ENCODE data around the gene DDX47. TPM values are rescaled to one million over a fixed set of nuclear protein-coding genes. Genes with fewer than 3 reads are reported as not detected.

DDX47 gene
- 60.2 TPM for total RNA-seq
- long read RNA-seq, transcript DDX47-202 (12 exons, 1,817 nt): major isoform, 82 of 97 reads
- long read RNA-seq, partial matches to known transcripts: 6 of 97 reads
- long read RNA-seq, other reads (novel, unspliced or antisense): 2 of 97 reads

DNA sequence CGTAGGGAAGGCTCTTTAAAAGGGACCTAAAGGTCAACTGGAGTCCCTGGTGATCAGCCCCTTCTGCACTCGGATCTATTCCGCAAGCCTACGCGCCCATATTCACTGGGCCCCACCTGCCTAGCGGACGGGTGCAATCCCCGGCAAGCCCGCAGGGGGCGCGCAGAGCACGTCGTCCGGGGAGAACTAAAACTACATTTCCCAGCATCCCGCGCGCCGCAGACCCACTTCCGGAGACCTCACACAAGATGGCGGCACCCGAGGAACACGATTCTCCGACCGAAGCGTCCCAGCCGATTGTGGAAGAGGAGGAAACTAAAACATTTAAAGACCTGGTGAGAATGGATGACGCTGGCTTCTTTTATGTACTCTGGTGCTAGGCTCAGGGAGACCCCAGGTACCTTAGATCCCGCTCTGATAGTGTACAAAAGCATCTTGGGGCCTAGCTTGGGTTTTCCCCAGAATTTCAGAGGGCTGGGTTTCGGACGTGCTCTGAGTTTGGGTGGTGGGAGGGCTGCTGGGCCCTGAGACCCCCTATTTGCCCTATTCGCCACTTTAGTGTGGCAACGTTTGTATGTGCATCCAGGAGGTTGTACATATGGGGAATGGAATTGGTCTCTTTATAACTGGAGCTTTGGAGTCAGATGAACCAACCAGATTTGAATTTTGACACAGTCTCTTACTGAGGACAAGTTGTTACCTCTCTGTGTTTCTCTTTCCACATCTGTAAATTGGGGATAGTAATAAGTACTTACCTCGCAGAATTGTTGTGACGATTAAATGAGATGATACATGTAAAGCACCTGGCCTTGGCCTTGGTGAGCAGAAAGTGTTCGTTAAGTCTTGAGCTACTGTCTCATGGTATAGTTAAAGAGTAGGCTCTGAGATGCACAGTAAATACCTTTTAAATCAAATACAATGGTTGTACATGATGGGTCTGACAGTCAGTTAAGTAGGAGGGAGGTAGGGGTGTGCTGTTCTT, at the start of gene DDX47:
TSS of gene DDX47 (plus strand) at position 227 of the 982 bp plus-strand sequence. CDS start at position 249, 22 bp downstream.
- peak; percentile 98 for DNase-seq (ENCODE audit: low spot score)

DNA sequence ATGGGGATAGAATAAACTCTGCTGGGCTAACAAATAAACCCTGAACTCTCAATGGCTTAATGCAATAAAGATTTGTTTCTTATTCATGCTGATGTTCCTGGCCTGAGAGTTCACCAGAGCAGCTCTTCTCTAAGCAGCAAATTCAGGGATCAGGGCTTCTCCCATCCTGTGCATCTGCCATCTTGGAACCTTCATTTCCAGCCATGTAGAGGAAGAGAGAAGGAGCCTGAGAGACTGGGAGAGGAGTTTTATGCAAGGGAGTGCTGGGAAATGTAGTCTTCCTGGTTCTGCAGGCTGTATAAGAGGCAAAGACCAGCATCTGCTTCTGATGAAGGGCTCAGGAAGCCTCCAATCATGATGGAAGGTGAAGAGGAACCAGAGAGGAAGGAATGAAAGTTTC, 48.3 kb upstream of the DDX47 start:
- no peak for DNase-seq (ENCODE audit: low spot score)

DNA sequence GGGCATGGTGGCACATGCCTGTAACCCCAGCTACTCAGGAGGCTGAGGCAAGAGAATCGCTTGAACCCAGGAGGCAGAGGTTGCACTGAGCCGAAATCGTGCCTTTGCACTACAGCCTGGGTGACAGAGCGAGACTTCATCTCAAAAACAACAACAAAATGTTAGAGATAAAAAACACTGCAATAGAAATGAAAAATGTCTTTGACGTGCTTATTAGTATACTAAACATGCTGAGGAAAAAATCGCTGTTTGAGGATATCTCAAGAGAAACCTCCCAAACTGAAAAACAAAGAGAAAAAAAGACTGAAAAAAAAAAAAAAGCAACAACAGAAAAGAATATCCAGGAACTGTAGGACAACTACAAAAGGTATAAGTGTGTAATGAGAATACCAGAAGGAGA, 42.9 kb upstream of the DDX47 start:
- DNase-seq (ENCODE audit: low spot score): no peak

DNA sequence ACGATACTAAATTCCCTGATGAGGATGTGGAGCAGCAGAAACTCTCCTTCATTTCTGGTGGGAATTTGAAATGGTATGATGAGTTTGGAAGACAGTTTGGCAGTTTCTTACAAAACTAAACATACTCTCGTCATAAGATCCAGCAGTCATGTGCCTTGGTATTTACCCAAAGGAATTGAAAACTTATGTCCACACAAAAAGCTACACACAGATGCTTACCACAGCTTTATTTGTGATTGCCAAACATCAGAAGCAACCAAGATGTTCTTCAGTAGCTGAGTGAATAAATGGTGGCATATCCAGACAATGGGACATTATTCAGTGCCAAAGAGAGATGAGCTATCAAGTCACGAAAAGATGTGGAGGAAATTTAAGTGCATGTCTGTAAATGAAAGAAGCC, 38.4 kb upstream of the DDX47 start:
- no peak for DNase-seq (ENCODE audit: low spot score)

DNA sequence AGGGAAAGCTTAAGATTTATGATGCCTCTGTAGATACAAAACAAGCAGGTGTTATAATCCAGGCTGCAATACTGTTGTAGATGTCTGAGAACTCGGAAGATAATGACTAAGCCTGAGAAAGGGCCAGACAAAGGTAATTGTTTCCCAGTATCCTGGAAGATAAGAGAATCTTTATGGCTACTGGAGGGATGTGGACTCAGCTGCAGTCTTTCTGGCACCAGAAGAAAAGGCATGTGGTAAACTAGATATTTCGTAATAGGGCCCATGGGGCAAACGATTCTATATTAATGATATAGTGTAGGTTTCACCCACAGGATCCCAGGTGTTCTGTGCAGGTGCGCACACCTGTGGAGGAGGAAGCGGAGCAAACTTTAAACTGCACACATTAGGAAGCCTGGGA, 36.9 kb upstream of the DDX47 start:
- DNase-seq (ENCODE audit: low spot score): no peak

DNA sequence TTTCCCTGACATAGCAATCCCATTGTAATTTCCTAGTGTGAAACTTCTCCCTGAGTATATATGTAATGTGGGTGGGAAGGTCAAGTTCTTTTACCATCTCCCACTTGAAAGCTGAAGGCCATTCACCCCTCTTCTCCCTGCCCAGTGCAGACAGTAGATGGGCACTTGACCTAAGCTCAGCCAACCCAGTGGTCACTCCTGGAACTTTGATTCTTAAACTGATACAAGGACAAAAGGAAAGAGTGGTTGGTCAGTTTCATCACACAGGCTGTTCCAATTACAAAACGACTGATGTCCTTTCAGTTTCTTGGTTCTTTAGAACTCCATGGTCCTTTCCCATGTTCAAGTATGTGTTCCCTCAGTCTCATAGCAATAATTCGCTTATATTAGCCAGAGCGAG, 36.1 kb upstream of the DDX47 start:
- DNase-seq (ENCODE audit: low spot score): no peak

DNA sequence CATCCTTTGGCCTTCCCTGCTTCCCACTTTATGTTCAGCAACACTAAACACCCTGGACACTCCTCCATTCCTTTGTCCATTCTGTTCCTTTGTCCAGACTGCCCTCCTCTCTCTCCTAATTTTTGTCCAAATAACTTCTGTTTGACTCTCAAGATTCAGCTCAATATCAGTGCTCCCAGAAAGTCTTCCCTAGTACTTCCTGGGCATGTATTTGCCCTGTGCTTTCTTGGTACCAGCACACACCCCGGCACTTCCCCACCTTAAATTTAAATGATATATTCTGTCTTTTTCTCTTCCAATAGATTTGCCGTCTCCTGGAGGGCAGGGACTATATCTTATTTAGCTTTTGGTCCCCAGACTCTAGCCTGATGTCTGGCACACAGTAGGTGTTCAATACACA, 34.1 kb upstream of the DDX47 start:
- DNase-seq (ENCODE audit: low spot score): no peak

DNA sequence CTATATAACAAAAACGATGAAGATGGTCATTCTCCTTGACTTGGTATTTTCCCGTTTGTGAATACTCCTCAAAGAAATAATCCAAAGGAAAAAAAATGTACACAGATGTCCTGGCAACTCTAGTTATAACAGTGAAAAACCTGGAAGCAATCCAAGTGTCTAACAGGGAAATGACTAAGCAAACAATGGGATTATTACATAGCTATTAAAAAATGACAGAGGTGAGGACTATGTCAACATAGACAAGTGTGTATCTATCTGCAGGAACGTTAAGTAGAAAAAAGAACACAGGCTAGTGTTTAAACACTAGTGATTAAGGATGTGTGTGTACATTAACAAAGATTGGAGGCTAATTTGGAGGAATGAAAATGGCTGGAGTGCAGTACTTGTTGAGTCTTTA, 33.6 kb upstream of the DDX47 start:
- DNase-seq (ENCODE audit: low spot score): no peak

DNA sequence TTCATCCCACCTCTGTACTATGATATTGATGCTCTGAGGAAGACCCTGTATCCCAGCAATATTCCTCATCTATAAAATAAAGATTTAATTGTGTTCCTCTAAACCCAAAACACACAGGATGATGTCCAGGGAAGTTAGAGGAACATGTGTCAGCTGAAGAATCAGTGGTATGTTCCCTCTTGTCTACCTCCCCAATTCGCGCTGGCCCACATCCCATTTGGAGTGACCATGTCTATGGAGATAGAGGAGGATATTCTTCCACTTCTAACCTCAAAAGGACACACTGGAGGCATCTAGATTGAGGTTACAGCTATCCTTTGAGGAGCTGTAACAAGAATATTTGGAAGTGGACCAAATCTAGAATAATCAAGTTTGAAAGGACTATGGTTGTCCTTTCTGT, 29.0 kb upstream of the DDX47 start:
- DNase-seq (ENCODE audit: low spot score): no peak

DNA sequence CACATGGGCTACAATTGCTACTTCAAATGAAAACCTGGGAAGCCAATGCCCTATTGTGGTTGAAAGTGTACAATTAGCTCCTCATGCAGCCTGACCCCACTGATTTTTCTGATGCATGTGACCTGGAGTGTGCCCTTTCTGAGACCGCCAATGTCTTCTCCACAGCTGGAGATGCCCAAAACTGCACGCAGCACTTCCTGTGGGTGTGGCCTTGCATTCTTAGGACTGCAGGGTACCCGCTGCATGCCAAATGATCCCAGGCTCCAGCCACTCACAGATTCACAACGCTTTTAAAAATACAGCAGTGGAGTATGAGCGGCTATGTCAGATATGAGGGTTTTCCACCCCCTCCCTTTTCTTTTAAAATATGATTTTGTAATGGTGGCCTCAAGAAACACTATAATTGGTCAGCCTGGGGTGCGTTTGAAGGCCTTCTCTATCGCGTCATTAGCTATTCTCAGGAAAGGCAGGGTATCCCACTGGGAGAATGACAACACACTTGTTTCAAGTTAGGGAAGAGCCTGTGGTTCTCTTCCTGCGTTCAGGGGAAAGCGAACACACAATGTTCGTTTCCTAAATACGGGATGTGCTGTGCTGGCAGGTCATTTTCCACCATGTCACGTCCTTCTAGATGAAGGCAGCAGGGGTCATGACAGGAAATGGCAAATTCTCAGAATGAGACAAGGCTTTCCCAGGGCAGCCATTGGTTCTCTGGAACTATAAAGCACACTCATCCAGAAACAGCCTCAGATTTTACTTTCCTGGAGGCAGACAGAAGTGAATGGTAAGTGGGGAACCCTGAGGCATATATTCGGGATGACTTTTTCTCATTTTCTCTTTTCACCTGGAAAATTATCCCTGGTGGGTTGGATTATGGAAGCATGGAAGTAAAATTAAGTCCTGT, 28.0 kb upstream of the DDX47 start, which contains the start of gene APOLD1:
TSS of gene APOLD1 (plus strand) at position 749 of the 904 bp plus-strand sequence. CDS start at position 782, 33 bp downstream.
- DNase-seq (ENCODE audit: low spot score): no peak

DNA sequence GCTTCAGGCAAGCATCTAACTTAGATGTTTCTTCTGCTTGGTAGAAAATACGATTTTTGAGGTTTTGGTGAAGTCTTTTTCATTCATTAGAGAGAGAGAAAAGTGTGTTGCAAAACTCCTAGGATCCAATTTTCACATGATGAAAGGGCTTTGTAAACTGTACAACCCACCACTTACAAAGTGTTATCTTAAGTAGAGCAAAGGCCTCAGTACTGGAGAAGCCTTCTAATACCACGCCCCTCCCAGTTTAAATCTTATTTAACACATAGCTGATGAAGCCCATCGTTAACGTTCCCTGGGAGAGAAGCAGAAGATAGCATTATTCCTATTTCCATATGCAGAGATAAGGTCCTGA, 26.8 kb upstream of the DDX47 start:
- no peak for DNase-seq (ENCODE audit: low spot score)

DNA sequence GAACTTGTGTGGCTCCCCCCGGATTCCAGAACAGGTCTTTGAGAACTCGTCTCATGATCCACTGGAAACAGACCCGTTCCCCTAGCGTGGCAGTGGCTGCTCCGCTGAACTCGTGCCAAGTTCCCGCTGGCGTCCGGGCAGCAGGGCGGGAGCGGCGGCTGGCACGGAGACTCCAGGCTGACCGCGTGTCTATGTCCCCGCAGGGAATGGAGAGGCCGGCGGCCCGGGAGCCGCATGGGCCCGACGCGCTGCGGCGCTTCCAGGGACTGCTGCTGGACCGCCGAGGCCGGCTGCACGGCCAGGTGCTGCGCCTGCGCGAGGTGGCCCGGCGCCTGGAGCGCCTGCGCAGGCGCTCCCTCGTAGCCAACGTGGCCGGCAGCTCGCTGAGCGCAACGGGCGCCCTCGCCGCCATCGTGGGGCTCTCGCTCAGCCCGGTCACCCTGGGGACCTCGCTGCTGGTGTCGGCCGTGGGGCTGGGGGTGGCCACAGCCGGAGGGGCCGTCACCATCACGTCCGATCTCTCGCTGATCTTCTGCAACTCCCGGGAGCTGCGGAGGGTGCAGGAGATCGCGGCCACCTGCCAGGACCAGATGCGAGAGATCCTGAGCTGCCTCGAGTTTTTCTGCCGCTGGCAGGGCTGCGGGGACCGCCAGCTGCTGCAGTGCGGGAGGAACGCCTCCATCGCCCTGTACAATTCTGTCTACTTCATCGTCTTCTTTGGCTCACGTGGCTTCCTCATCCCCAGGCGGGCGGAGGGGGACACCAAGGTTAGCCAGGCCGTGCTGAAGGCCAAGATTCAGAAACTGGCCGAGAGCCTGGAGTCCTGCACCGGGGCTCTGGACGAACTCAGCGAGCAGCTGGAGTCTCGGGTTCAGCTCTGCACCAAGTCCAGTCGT, 26.2 kb upstream of the DDX47 start:
- DNase-seq (ENCODE audit: low spot score): peak; percentile 94

DNA sequence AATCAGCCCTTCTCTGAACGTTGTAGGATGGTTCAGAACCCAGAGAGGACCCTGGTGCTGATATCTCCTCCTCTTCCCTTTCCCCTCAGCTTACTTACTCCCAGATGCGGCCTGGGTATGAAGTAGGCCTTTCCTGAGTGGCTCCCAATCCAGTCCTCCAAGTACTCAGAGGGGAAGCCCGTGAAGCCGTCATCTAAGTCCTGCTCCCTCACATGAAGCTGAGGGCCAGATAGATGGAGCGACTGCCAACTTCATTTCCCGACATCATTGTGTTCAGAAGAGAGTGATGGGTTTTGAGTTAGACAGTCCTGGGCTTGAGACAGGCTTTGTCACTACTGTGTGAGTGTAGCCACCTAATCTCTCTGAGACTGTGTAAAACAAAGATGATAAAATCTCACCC, 25.0 kb upstream of the DDX47 start:
- DNase-seq (ENCODE audit: low spot score): no peak

DNA sequence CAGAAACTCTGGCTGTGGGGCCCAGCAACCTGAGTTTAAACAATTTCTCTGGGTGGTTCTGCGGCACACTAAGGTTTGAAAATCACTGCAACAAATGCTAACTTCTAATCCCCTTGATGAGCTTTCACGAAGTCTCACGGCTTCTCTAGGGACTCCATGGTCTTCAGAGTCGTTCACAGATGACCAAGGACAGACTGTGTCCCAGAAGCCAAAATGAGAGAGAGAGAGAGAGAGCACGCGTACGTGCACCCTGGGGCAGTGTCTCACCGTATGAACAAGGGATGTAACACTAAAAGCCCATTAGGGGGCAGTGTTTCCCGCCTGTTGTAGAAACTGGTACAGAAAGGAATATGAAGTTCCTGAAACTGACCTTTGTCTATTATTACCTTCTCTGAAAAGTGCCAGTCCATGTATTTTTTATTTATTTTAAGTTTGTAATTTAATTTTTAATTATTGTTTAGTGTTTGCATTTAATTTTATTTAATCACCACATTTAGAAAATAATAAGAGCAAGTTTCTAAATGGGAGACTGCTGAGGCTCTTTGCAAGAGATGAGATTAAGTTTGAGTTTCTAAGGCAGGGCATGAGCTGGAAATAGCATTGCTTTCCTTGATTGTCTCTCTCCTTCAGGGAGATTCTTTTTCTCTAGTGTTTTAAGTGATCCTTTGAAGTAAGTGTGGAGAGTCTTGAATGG, 24.3 kb upstream of the DDX47 start:
- DNase-seq (ENCODE audit: low spot score): no peak

DNA sequence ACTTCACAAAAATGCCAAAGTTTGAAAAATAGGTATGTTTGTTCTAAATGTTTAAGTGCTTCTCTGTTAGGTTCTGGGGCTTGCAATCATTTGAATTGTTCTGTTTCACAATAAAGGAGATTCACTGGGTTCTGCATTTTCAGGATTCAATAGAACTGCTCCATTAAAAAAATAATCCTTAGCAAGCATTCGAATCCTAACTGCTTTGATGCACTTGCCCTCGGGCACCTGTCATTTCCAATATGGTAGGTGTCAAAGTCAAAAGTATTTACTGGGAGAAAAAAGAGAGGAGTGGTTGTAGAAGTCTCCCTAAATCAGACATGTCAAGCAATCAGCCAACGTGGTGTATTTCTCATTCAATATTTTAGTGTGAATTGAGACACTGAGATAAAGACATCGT, 22.2 kb upstream of the DDX47 start:
- no peak for DNase-seq (ENCODE audit: low spot score)

DNA sequence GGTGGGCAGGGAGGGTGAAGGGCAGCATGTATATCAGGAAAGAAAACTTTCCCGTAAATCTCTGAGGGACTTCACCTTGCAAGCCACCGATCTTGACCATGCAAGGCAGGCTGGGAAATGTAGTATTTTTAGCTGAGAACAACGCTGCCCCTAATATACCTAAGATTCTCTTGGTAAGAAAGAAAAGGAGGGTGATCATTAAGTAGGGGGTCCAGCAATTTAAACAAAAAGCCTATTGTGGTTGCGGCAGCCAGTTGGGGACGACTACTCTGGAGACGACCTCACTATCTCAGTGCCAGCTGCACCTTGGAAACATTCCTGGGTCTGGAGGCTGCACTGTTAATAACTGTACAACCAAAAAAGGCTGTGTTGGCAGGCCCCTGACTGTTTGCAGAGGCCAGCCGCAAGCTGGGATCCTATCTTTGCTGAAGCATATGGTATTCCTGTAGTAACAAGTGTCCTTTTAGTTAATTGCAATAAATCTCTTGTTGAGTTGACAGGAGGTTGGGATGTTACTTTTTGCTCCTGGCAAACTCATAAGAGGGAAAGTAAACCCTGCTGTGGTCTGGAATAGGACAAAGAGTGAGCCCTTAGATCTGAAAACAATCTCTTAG, 21.3 kb upstream of the DDX47 start:
- DNase-seq (ENCODE audit: low spot score): no peak

DNA sequence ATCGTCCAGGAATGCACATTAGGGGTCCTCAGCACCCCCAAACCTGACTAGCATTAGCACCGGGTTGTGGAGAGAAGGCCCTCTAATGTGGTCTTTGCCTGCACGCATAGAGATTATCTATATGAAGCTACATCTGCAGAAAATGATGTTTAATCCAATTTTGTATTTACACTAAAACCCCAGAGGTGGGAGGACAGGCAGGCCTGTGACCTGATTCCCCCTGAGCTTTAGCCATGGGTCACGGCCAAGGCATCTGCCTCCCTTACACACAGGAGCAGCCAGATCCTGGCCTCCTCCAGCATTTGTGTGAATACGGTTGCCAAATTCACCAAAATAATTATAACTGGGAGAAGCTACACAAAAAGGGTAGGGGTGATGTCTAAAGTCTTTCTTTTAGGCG, 20.7 kb upstream of the DDX47 start:
- DNase-seq (ENCODE audit: low spot score): no peak

DNA sequence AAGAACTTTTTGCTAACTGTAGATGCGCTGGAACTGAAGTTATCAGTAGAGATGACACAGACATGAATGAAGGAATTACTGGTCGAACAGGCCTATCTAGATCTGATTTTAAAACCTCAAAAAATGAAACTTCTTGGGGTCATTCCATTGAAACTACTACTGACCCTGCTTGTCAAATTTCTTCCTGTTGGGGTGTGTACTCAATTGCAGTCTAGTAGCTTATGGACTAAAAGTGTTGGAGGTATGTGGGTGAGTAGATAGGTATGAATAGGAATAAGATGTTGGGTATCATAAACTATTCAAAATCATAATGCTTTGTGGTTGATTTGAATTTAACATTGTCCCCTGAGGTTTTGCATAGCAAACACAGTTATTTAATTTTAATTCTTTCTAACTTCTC, 18.5 kb upstream of the DDX47 start:
- no peak for DNase-seq (ENCODE audit: low spot score)

DNA sequence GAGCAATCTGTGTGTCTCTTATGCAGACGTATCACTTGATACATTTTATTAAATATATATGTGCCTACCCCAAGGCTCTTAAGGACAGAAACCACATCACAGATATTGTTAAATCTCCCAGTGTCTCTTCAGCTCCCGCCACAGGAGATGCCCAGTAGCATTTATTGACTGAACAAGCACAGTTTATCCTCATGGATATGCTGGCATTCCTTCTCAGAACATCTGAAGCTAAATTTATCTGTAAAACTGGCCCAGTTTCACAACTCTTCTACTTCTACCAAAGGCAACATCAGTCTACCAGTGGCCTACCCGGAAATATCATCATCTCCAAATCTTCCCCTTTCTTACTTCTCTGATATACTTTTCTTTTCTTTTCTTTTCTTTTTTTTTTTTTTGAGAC, 17.0 kb upstream of the DDX47 start:
- DNase-seq (ENCODE audit: low spot score): no peak
